Fibroblast of mammary gland (primary cell): ENCODE measurements around the gene PLIN3.
"Not testable (repeated sequence)": the region's sequence is repeated elsewhere in the genome, so short reads cannot be mapped to it uniquely, and the experiment has no call there.

ENCODE experiments used
- DNase-seq: peaks from one replicate; pipeline ENCODE4 v3.0.0-alpha.2; 2010; ENCODE audit warnings: low read depth
- H3K4me3 ChIP-seq: 2 replicates; pipeline ENCODE4 v1.5.1; 2011; ENCODE audit warnings: low read depth, mild to moderate bottlenecking, low read length, moderate library complexity; ENCODE audit not compliant: control insufficient read depth
- TF ChIP-seq, protein P1 (sequence below): conservative IDR thresholded peaks from 2 replicates; pipeline ENCODE4 v1.5.1; 2011; ENCODE audit warnings: low read depth, low read length, inconsistent platforms; ENCODE audit not compliant: control insufficient read depth, insufficient read depth

Gene PLIN3

GRCh38 chr19:4889034-4889815, 21.8 kb upstream of the PLIN3 start:
- peak; percentile 86 for DNase-seq
- TF ChIP-seq, protein P1, sequence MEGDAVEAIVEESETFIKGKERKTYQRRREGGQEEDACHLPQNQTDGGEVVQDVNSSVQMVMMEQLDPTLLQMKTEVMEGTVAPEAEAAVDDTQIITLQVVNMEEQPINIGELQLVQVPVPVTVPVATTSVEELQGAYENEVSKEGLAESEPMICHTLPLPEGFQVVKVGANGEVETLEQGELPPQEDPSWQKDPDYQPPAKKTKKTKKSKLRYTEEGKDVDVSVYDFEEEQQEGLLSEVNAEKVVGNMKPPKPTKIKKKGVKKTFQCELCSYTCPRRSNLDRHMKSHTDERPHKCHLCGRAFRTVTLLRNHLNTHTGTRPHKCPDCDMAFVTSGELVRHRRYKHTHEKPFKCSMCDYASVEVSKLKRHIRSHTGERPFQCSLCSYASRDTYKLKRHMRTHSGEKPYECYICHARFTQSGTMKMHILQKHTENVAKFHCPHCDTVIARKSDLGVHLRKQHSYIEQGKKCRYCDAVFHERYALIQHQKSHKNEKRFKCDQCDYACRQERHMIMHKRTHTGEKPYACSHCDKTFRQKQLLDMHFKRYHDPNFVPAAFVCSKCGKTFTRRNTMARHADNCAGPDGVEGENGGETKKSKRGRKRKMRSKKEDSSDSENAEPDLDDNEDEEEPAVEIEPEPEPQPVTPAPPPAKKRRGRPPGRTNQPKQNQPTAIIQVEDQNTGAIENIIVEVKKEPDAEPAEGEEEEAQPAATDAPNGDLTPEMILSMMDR: no peak
- H3K4me3 ChIP-seq: no peak overlapping the region

GRCh38 chr19:4887803-4888202, 20.3 kb upstream of the PLIN3 start:
- not testable (repeated sequence) for DNase-seq, H3K4me3 ChIP-seq

DNA sequence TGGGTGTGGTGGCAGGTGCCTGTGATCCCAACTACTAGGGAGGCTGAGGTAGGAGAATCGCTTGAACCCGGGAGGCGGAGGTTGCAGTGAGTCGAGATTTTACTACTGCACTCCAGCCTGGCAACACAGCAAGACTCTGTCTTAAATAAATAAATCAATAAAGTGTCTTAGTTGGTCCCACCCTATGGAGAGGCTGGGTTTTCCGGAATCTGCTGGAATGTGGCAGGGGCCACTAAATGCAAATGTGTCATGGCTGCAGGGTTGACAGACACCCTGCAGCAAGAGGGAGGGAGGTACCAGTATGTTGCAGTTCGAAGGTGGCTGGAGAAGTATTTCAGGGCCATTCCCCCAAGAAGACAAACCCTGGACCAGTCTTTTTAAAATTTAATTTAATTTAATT, 17.5 kb upstream of the PLIN3 start:
- not testable (repeated sequence) for H3K4me3 ChIP-seq, DNase-seq

DNA sequence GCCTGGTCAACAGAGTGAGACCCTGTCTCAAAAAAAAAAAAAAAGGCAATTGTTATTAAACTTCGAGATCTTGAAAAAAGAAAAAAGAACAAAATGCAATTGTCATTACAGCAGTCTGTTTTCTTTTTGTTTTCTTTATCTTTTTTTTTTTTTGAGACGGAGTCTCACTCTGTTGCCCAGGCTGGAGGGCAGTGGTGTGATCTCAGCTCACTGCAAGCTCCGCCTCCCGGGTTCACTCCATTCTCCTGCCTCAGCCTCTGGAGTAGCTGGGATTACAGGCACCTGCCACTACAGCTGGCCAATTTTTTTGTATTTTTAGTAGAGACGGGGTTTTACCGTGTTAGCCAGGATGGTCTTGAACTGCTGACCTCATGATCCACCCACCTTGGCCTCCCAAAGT, 15.4 kb upstream of the PLIN3 start:
- not testable (repeated sequence) for H3K4me3 ChIP-seq, DNase-seq

DNA sequence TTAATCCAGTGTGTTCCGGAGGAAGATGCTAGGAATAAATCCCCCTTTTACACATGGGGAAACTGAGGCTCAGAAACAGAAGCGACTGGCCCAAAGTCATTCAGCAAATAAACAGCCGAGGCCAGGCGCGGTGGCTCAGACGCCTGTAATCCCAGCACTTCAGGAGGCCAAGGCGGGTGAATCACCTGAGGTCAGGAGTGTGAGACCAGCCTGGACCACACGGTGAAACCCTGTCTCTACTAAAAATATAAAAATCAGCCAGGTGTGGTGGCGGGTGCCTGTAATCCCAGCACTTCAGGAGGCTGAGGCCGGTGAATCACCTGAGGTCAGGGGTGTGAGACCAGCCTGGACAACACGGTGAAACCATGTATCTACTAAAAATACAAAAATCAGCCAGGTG, 11.6 kb upstream of the PLIN3 start:
- TF ChIP-seq, protein P1: no peak
- no peak for DNase-seq
- no peak overlapping the region for H3K4me3 ChIP-seq

- TF ChIP-seq, protein P1: no peak
- H3K4me3 ChIP-seq: no peak overlapping the region
- no peak for DNase-seq
These were observed 11.1 kb upstream of the PLIN3 start for GRCh38 chr19:4878491-4878968.

GRCh38 chr19:4877753-4878490, 10.5 kb upstream of the PLIN3 start:
- no peak for DNase-seq
- no peak overlapping the region for H3K4me3 ChIP-seq
- TF ChIP-seq, protein P1: no peak

DNA sequence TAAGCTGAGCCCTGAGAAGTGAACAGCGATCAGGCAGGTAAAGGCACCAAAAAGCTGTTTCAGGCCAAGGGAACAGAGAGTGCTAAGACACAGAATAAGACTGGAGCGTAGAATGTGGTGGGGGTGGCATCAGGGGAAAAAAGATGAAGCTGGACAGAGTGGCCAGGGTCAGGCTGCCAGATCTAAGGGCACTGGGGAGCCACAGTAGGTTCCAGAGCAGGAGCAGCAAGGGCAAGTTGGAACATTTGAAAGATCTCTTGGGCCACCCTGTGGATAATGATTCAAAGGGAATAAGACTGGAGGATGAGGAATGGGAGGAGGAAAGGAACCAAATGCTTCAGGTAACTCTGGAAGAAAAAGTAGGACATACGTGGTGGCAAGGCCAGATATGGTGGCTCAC, 6.5 kb upstream of the PLIN3 start:
- no peak overlapping the region for H3K4me3 ChIP-seq
- DNase-seq: no peak
- TF ChIP-seq, protein P1: no peak
